HT1080 (cell line): ENCODE data around the gene ELMO1. TPM values are rescaled to one million over a fixed set of nuclear protein-coding genes. Genes with fewer than 3 reads are reported as not detected.

ENCODE experiments used
- DNase-seq: peaks from one replicate; pipeline ENCODE4 v3.0.0-alpha.2; 2015; ENCODE audit warnings: low read depth
- total RNA-seq: library from RNA; depleted of rRNA; stranded (reverse); fragments of >200 nt; shearing (Covaris generic); gene quantifications from 2 replicates; pipeline ENCODE4 v1.2.3, GENCODE V29; 2014

The ELMO1 gene
- total RNA-seq, 1 experiment from 2014 or later: 12.3 TPM

DNA sequence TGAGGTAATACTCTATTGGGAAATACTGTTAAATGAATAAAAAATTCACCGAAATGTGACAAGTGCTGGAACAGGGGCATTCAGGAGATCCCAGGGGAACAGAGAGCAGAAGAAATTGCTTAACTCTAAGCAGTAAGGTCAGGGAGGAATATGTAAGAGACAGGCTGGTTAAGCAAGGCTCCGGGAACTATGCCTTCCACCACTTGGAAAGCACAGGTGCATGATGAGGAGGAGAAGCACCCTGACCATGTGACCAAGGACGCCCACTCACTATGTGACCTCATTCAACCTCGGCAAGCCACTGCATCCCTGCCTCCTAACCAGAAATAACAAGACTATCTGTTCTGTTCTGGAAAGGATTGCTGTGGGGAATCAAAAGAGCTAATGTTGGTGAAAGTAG is 218.4 kb downstream of the ELMO1 start:
- no peak for DNase-seq

DNA sequence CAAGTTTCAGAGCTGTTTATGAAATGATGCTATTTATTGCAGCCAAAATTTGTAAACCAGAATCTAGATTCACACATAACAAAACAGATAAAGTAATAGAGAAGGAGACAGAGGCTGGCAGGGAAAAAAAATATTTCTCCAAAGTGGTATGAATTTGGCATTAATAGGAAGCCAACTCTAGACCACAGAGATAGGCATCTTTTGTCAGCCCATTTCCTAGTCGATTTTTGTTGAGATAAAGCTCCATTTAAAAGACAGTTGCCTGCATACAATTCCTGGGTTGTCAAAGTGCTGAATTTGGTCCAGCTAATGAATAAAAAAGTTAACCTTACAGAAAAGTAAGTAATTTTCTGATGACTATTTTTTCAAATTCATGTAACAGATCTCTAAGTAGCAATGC is 219.3 kb downstream of the ELMO1 start:
- DNase-seq: no peak

DNA sequence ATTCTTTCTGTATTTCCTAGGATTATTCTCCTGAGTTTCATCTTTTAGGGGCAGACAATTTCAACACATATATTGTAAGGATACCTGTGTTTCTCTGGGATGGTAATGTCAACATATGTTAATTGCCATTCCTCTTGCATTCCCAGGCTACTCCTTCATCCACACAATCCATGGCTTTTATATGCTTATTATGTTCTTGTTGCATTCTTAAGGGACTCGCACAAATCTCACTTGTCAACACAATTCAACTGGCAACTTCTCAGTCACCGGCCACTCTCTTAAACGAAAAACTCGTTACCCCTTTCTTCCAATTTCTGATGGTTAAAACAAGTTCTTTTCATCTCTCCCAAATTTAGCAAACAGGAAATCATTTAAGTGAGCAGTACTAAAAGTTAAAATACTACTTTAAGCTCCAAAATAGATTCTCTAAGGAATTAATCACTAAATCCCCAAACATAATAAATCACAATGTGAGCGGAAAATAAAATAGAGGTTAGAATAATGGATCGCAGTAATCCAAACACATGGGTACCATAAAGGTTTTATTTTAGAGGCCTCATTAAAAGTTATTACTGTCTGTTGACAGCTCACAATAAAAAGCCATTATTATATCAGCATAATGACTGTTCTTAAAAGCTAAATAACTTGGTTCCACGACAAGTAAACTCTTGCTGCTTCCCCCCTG is 223.2 kb downstream of the ELMO1 start:
- no peak for DNase-seq

DNA sequence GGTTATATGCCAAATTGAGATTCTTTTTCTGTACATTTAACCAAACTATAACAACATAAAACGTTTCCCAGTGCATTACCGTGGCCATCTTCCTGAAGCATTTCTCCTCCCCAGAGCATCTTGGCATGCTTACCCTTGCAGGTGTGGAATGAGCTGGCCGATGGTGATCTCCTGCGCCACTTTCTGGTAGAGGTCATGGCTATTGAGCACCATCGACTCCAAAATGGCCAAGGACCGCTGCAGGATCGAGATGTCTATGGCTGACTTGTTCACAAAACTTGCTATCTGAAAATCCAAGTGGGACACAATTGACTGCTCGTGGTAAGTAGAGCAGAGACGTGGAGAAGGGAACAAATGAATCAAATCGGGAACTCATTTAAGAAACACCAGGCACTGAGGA is 223.9 kb downstream of the ELMO1 start:
- DNase-seq: no peak

DNA sequence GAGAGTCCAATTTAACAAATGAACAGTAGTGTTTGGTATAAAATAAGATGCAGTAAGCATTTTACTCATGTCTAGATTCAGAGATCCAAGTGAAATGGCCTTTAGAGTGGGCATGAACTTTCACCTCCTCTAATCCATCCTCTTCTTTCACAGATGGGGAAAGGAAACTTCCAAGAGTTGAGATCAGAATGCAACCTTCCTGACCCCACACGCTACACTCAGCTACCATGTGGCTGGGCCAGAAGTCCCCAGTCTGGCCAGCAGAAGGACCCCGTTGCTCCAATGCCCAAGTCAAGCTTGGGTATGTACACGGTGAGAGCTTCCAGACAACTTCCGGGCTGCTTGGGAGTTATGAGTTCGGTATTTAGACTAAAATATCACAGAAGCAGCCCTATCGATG is 228.0 kb downstream of the ELMO1 start:
- DNase-seq: no peak

DNA sequence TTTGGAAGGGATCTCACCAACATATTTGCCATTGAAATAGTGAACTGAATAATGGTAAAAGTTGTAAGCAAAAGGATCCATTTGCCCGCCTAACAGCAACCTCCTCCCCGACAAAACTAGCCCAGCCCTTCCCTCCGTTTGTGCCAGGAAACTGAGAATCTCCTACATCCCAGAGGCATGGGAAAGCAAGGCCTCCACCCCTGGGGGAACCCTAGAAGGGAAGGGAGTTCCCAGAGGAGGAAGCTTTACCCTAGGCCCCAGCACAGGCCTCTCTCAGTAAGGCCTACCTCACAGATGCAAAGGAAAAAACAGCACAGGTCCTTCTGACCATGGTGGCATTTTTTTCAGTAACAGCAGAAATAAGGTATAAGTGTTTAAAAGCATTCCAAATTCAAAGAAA is 229.7 kb downstream of the ELMO1 start:
- DNase-seq: no peak

DNA sequence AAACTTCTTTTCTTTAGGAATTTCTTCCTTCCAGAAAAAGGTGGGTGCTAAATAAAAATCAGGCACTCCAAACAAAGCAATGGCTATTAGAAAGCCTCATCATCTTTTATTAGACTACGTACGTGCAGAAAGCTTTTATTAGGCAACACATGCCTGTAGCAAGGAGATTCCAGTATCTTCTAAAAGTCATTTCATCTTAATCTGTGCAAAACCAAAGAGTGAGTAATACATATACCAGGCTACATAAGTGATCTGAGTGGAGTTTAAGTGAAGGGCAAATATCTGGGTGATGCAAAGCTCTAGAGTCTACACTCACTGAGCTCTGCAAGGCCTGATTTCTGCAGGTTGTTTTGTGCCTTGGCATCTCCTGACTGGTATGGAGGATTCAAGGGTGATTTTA is 231.7 kb downstream of the ELMO1 start:
- DNase-seq: no peak

DNA sequence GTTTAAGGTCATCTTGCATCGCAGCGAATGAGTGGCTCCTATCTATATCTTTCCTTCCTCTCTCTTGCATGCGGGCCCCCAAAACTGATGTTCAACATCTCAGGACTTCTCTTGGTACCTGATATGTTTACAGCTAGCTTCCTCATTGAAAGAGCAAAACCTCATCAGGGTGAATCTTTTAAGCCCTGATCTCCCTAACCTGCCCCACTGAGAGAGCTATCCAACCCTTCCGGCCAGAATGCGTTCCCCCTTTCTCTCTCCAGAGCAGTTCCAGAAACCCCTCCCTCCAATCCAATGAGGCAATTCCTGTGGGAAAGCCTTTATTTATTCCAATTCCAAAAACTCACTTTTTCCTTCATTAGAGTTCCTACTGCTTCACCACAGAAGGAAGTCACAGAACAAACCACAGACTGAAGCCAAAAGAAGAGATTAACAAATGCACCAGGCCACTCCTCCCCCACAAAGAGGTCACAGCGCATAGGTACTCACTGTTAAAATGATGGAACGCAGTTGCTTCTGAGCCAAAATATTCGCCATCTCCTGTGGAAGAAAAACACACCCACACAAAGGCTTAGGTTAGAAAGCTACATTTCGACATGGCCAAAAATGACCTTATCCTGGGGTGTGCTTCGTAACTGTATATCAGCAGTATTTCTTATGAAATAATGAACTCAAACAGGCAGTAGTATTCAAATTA is 232.4 kb downstream of the ELMO1 start:
- DNase-seq: no peak

DNA sequence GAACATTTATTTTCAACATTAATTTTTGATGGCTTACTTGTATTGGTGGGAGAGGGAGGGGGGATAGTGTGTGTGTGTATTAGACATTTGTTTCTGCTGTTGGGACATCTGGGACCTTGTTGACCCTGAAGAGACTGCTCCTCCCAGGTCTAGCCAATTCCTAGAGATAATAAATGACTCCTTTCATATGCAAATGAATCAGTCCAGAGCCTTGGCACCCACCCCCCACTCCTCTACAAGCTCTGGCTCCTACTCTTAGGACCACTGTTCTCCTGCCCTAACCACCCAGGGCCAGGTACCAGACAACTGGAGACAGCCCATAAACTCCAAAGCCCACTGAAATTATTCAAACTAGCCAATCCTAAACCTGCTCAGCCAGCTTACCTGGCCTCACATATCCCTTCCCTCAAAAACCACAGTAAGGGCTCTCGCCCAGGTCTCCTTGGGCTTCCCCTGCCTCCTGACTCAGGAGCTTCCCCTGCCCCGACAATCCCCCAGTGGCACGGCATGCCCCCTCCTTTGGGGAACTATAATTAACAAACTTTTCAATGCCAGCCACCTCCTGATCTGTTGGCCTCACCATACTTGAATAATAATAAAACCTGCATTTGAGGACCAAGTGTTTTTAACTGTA is 233.3 kb downstream of the ELMO1 start:
- DNase-seq: no peak

DNA sequence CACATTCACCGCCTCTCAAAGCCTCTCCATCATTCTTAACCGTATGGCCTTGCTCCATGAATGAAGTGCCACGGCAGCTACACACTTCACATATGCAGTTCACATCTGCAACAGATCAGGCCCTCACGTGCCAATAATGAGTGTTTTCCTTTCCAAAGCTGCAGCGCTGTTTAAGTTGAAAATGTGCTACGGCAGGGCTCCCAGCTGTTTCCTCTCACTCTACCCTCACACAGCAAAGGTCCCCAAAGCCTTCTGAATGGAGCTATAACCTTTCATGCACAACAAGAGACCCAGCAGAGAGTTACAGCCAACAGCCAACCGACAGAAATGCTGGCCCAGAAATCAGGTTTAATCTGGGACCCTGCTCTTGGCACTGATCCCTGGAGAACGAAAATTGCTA is 236.1 kb downstream of the ELMO1 start:
- DNase-seq: no peak

DNA sequence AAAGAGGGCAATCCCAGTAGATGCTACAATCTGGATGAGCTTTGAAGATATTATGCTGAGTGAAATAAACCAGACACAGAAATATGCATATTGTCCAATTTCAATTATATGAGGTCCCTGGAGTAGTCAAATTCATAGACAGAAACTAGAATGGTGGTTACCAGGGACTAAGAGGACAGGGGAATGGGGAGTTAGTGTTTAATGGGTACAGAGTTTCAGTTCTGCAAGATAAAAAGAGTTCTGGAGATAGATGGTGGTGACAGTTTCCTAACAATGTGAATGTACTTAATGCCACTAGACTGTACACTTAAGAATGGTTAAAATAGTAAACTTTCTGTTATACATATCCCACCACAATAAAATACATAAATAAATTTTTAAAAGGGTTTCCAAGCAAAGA is 236.6 kb downstream of the ELMO1 start:
- no peak for DNase-seq

DNA sequence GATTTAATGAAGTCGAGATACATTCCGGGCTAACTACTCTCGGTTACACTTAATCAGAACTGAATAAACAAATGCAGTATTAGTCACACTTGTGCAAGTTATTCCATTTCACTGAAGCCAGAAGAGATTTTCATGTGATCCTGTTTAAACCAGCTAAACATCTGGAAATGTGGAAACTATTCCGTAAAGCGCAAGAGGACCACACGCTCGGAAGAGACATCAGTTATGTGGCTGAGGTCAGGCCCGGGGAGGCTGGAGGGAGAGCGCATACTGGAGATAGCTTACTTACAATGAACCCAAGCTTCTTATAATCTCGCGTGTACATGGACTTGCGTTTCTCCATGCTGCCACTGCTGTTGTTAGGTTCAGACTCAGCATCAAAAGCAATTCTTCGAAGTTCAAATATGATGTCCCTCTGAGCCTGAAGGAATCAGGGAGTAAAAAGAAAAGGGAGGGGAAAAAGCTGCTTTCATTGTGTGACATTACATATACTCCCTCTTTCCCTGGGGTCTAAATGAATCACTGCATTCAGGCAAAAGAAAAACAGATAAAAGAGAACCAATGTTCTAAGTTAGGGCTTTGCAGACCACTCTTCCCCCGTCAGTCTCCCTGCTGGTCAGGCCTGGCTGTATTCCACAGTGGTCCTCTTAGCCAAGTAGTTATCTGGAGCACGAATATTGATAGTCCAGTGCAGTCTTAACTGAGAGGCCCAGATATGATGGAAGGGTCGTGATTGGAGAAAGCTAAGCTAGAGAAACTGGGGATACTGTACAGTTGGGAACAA is 237.4 kb downstream of the ELMO1 start:
- DNase-seq: no peak

DNA sequence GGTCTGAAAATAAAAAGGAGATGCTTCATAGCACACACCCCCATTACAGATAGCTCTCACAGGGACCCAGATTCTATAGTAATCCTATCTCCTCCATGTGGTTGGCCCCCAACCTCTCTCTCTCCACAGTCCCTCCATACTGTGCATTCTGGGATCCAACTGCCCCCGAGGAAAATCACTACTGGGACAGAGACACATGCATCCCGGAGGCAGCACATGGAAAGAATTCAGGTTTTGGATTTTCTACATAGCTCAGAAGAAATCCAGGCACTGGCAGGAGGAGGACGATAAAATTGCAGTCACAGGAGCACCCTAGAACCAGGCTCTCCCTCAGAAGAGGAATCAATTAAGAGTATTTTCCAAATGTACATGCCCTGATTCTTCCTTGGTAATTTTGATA is 239.5 kb downstream of the ELMO1 start:
- DNase-seq: no peak

DNA sequence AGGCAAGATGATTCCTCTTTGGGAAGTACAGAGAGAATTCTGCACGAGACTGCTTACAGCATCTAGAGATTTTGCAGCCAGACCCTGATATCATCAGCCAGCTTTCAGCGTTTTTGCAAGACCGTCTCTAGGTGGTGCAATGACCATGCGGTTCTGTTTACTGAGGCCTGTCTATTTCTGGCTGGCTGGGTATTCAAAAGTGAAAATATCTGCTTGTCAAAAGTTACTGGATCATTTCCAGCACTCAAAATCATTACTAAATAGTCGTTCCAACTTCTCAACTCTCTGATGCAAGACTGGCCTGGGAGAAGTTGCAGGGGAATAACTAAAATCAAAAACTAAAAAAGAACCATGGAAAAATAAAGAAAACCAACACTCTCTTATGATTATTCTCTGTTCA is 240.1 kb downstream of the ELMO1 start:
- DNase-seq: peak; percentile 41

DNA sequence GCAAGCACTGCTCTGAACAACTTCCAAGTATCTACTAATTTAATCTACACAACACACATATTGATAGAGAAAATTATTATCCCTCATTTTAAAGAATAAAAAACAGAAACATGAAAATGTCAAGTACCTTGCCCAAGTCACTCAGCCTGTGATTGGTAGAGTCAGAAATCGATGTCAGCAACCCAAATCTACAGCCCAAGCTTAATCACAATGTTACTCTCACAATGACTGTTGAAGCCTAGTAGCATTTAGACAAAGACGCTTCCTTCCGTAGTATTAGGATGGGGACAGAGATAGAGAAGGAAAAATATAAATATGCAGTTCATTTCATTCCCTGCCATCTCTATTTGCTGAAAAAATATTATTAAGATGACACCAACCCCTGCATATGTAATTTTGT is 242.5 kb downstream of the ELMO1 start:
- no peak for DNase-seq

DNA sequence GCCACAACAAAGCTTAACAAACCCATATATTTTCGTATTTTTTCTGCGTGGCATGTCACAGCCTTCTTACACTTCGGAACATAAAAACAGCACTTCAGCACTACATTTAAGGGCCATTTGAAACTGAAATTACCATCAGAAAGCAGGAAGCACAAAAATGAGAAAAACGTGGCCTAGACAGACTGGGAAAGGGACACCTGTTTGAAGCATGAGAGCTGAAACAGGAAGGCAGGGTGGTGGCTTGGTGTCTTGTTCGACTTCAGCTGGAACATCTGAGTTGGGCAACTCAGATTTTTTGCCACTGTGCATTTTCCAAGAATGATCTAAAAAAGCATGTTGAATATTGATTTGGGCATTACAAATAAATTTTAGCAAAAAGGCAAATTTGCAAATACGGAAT is 243.2 kb downstream of the ELMO1 start:
- no peak for DNase-seq

DNA sequence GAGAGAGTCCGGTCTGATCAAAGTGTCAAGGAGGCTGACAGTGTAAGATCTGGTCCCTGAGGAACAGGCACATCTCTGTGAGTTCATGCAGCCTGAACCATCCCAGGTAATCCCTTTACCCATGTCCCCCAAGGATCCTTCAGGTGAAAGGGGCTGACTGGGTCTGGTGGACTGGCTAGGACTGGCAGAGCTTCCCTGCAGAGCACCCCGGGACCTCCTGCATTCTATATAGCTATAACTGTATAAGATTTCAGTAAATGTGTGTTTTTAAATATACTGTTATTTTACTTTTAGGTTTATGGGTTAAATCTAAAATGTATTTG is 246.8 kb downstream of the ELMO1 start:
- DNase-seq: no peak

DNA sequence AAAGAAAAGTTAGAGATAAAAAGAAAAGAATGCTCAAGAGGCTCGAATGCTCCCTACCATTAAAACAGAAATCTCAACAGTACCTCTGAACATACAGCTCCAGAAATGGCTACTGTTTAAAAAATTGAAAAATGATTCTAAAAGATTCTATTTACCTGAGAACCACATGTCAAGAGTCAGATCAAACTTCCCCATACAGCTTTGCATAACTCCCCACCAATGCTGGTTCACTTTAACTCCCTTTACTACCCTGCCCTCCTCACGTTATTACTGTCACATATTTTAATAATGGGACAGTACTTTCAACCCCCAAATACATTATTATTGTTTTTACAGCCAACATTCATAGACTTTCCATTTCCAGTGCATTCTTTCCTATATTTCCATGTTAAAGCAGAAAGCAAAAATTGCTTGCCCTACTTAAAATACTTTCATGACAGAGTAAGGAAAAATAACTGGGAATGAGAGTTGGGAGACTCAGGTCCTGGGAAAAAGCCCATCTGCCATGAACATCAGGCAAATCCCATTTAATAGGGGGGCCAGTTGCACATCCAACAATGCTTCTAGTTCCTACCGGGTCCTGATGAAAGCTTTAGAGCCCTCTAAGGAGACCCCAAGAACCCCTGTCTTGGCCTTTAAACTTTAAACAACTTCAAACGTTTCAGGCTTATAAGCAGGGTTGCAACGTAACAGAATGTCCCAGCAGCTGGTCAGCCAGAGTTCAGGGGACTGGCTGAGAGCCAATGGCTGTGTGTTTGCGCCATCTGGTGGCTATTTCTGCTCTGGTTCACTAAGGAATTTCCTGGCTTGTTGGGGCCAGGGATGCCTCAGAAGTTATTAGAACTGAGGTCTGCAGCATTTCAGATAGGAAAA is 247.4 kb downstream of the ELMO1 start:
- DNase-seq: peak; percentile 58

DNA sequence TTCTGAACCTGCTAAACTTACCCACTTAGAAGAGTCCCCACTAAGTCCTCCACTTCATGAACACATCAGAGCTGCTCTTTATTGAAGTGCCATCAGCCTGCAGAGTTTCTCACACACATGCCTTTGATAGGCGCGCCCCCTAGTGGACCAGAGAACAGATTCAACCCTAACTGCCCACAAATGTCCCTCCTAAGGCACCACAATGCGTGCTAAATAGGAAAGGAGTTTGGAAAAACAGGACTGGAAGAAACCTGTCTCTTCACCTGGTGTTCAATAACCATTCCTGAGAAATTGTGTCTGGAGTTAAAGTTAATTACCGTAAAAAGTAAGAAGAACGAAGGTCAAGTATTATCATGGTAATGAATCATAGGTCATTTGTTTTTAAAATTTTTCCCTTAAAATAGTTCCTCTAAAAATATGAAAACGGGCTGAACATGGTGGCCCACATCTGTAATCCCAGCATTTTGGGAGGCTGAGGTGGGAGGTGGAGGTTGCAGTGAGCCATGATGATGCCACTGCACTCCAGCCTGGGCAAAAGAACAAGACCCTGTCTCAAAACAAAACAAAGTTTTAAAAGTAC is 249.7 kb downstream of the ELMO1 start:
- peak; percentile 60 for DNase-seq

DNA sequence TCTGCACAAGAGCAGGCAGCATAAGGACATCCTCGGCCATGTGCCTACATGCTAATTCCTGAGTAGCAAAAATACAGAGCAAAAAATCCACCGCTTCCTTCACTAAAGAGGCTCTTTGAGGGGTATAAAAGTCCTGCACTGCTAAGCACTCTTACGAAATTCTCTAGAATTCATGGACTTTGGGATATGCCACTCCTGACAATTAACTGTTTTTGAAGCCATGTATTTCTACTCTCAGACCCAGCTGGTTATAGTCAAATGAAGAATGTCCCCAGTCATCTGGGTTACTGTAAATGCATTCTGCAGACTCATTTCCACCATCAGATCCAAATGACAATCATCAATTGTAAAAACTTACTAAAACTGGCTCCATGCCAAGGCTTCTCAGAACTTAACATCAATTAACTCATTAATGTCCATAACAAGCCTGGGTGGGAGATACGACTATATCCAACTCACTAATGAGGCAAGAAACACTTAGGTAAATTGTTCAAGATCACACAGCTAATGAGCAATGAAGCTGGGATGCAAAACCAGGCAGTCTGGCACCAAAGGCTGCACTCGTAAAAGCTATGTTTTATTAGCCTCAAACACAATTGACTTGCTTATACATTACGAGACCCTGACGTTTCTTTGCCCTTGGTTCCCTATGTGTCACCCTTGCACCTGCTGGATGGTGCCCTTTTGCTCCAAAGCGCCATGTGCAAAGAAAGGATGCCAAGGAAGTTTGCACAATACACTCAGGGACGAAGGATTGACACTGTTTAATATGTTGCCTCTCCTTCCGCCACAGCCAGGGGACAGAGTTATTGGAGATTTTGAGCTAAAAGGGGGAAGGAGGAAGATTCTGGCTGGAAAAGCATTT is 250.4 kb downstream of the ELMO1 start:
- DNase-seq: no peak
